ENCODE results near the gene SAP30L. TPM values are rescaled to one million over a fixed set of nuclear protein-coding genes. Genes with fewer than 3 reads are reported as not detected.

SAP30L gene
- total and polyA plus RNA-seq, 7 experiments from 2014 or later = 18.1 to 45.7 (median 34.7) TPM

DNA sequence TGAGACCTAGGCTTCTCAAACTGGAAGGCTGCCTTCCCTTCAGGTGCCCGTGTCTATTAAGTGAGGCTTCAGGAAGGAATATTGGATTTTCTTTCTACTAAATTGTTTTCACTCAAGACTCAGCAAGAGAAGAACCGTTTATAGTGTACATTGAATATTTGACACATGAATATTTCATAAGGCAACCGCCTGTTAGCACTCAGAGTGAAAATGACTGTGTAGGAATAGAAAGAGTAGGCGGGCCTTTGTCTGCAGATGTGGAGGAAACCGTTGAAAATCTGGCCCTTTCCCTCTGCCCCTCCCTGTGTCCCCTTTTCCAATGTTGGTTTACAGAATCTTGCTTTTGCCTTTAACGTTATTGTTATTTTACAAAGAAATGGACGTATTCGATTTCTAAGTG is 6.2 kb downstream of the SAP30L start:
- intact Hi-C loops (cut with micrococcal nuclease) = no loop called here
- H3K36me3 ChIP-seq (ENCODE audit: control insufficient read depth in 2 of 3, insufficient read depth in 3 of 3, low read length in 3 of 3) = peaks cover 3 to 63% (median 26%) of the 10 kb centered on the region in 3 experiments
- no peak overlapping the region for H3K4me3 Mint-ChIP-seq
- H3K27ac Mint-ChIP-seq = no peak overlapping the region
- H3K9me3 ChIP-seq (ENCODE audit: control insufficient read depth in 2 of 3, low read length in 3 of 3) = no peaks in the 10 kb centered on the region
- DNase-seq (no peak), ATAC-seq (no peak)
- H3K4me1 ChIP-seq (ENCODE audit: control insufficient read depth in 2 of 2, insufficient read depth in 2 of 2, low read length in 2 of 2) = peaks cover 16 to 25% of the 10 kb centered on the region in 2 donors
- peaks cover 17 to 39% (median 37%) of the 10 kb centered on the region in 7 donors for H3K4me1 Mint-ChIP-seq
- H3K4me3 ChIP-seq (ENCODE audit: low read length) = no peak overlapping the region
- H3K27me3 Mint-ChIP-seq = no peaks in the 10 kb centered on the region
- H3K27ac ChIP-seq (ENCODE audit: low read depth, low read length) = no peak overlapping the region
- H3K36me3 Mint-ChIP-seq = peaks cover 21 to 50% (median 35%) of the 10 kb centered on the region in 5 donors
- ChIA-PET POLR2A (interaction anchor here (0.6 kb wide), 1 partner anchor 14 kb away, joined by 3 read pairs; no protein-coding TSS in a partner anchor), CTCF (no interaction called here)
- no peaks in the 10 kb centered on the region for H3K27me3 ChIP-seq (ENCODE audit: control insufficient read depth in 2 of 2, insufficient read depth in 2 of 2, low read length in 2 of 2)
- H3K9me3 Mint-ChIP-seq = peaks cover 0 to 3% (median 0%) of the 10 kb centered on the region in 11 donors

DNA sequence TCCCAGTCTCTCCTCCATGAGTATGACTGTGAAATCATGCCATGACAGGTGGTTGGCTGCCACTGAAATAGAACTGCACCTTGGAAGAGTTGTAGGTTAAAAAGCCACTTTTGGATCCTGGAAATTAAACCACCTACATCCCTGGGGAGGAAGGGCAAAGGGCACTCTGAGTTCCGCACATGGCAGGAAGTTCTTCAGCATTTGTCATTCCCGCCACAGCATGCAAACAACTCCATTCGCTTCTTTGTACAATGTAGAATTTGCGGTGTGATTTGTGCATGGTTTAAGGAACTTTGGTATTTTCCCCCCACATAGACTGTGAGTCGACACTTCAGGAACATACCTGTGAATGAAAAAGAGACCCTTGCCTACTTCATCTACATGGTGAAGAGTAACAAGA is 9.8 kb downstream of the SAP30L start:
- Histone ChIP-seq H3K27me3 (ENCODE audit: control insufficient read depth in 2 of 2, insufficient read depth in 2 of 2, low read length in 2 of 2) (no peaks in the 10 kb centered on the region), H3K4me3 (ENCODE audit: low read length) (no peak overlapping the region), H3K4me1 (ENCODE audit: control insufficient read depth in 2 of 2, insufficient read depth in 2 of 2, low read length in 2 of 2) (no peaks in the 10 kb centered on the region), H3K27ac (ENCODE audit: low read depth, low read length) (no peak overlapping the region), H3K36me3 (ENCODE audit: control insufficient read depth in 2 of 3, insufficient read depth in 3 of 3, low read length in 3 of 3) (peaks cover 3 to 88% (median 26%) of the 10 kb centered on the region in 3 experiments), H3K9me3 (ENCODE audit: control insufficient read depth in 2 of 3, low read length in 3 of 3) (no peaks in the 10 kb centered on the region)
- H3K9me3 Mint-ChIP-seq = peaks cover 0 to 3% (median 0%) of the 10 kb centered on the region in 11 donors
- ATAC-seq = no peak
- peaks cover under 1 to 11% (median 3%) of the 10 kb centered on the region in 7 donors for H3K4me1 Mint-ChIP-seq
- DNase-seq = no peak
- no peak overlapping the region for H3K4me3 Mint-ChIP-seq
- no peaks in the 10 kb centered on the region for H3K27me3 Mint-ChIP-seq
- H3K36me3 Mint-ChIP-seq = peaks cover 30 to 66% (median 45%) of the 10 kb centered on the region in 5 donors
- POLR2A ChIA-PET = no interaction called here
- CTCF ChIA-PET = interaction anchor here (1.5 kb wide), 1 partner anchor 13 kb away, joined by 3 read pairs; no protein-coding TSS in a partner anchor
- no peak overlapping the region for H3K27ac Mint-ChIP-seq
- intact Hi-C loops (cut with micrococcal nuclease) = no loop called here

DNA sequence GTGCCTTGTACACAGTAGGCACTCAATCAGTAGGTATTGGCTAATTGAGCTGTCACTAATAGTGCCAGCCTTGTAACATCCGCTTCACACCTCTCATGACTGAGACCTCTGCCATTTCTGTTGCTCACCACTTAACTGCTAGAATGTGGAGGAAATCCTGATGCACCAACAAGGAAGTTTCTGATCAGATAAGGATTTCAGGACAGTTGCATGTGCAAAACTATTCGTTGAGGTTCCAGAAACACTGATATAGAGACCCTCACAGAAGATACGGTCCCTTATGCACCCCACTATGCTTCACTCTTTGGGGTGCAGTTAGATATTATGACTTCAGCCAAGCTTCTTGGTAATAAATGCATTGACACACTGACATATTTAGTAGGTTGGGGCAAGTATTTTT is 10.7 kb downstream of the SAP30L start:
- Mint-ChIP-seq H3K36me3 (peaks cover 30 to 62% (median 41%) of the 10 kb centered on the region in 5 donors), H3K9me3 (no peaks in the 10 kb centered on the region), H3K27me3 (no peaks in the 10 kb centered on the region), H3K4me3 (no peak overlapping the region), H3K4me1 (peaks cover 0 to 11% (median 0%) of the 10 kb centered on the region in 7 donors), H3K27ac (no peak overlapping the region)
- Histone ChIP-seq H3K36me3 (ENCODE audit: control insufficient read depth in 2 of 3, insufficient read depth in 3 of 3, low read length in 3 of 3) (peaks cover 3 to 78% (median 17%) of the 10 kb centered on the region in 3 experiments), H3K9me3 (ENCODE audit: control insufficient read depth in 2 of 3, low read length in 3 of 3) (no peaks in the 10 kb centered on the region), H3K27me3 (ENCODE audit: control insufficient read depth in 2 of 2, insufficient read depth in 2 of 2, low read length in 2 of 2) (no peaks in the 10 kb centered on the region), H3K27ac (ENCODE audit: low read depth, low read length) (no peak overlapping the region), H3K4me3 (ENCODE audit: low read length) (no peak overlapping the region), H3K4me1 (ENCODE audit: control insufficient read depth in 2 of 2, insufficient read depth in 2 of 2, low read length in 2 of 2) (no peaks in the 10 kb centered on the region)
- ChIA-PET CTCF (no interaction called here), POLR2A (no interaction called here)
- no peak for DNase-seq
- ATAC-seq = no peak
- intact Hi-C loops (cut with micrococcal nuclease) = no loop called here

DNA sequence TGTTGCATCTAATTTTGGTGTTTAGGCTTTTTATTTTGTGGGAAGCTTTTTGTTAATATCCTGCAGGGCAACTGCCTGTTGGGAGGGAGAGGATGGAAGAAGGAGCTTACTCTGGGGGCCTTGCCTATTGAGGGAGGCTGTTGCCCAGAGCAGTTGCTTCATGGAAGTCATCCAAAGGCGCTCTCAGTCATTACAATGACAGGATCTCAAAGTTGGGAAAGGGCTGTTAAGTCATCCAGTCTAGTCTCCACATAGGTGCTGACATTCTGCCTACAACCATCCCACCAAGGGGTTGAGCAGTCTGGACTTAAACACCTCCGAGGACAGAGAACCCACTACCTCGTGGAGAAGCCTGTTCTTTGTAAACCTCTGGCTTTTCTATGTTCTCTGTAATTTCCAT is 13.2 kb downstream of the SAP30L start:
- no peaks in the 10 kb centered on the region for H3K9me3 Mint-ChIP-seq
- ChIA-PET CTCF (interaction anchor here (1.3 kb wide), 1 partner anchor 8 kb away, joined by 3 read pairs; no protein-coding TSS in a partner anchor), POLR2A (no interaction called here)
- Histone ChIP-seq H3K4me3 (ENCODE audit: low read length) (no peak overlapping the region), H3K27me3 (ENCODE audit: control insufficient read depth in 2 of 2, insufficient read depth in 2 of 2, low read length in 2 of 2) (no peaks in the 10 kb centered on the region), H3K27ac (ENCODE audit: low read depth, low read length) (no peak overlapping the region), H3K36me3 (ENCODE audit: control insufficient read depth in 2 of 3, insufficient read depth in 3 of 3, low read length in 3 of 3) (peaks cover 3 to 54% (median 7%) of the 10 kb centered on the region in 3 experiments), H3K9me3 (ENCODE audit: control insufficient read depth in 2 of 3, low read length in 3 of 3) (no peaks in the 10 kb centered on the region), H3K4me1 (ENCODE audit: control insufficient read depth in 2 of 2, insufficient read depth in 2 of 2, low read length in 2 of 2) (no peaks in the 10 kb centered on the region)
- intact Hi-C loops (cut with micrococcal nuclease) = no loop called here
- ATAC-seq (no peak), DNase-seq (no peak)
- H3K27ac Mint-ChIP-seq = no peak overlapping the region
- no peak overlapping the region for H3K4me3 Mint-ChIP-seq
- H3K27me3 Mint-ChIP-seq = no peaks in the 10 kb centered on the region
- peaks cover 15 to 51% (median 24%) of the 10 kb centered on the region in 5 donors for H3K36me3 Mint-ChIP-seq
- H3K4me1 Mint-ChIP-seq = no peaks in the 10 kb centered on the region

DNA sequence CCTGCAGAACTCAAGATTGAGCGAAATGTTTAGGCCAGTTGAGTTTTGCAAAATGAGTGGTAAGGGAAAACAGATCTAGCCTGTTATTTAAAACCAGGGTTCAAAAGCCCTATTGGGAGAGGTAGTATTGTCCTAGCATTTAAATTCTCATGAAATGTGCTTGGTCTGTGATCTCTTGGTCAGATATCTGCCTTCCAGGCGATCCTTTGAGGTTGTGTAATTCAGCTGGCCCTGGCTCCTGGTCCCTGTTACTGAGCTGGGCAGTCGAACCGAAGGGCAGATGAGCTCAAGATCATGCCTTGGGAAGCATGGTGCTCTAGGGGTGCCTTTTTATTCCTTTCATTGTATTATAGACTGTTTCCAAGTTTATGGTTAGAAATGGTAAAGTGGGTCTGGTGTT is 14.4 kb downstream of the SAP30L start:
- H3K27me3 Mint-ChIP-seq = peaks cover 0 to 2% (median 0%) of the 10 kb centered on the region in 5 donors
- intact Hi-C loops (cut with micrococcal nuclease) = no loop called here
- peaks cover 15 to 46% (median 18%) of the 10 kb centered on the region in 5 donors for H3K36me3 Mint-ChIP-seq
- H3K9me3 Mint-ChIP-seq = no peaks in the 10 kb centered on the region
- Histone ChIP-seq H3K4me1 (ENCODE audit: control insufficient read depth in 2 of 2, insufficient read depth in 2 of 2, low read length in 2 of 2) (no peaks in the 10 kb centered on the region), H3K36me3 (ENCODE audit: control insufficient read depth in 2 of 3, insufficient read depth in 3 of 3, low read length in 3 of 3) (peaks cover 3 to 43% (median 7%) of the 10 kb centered on the region in 3 experiments), H3K27ac (ENCODE audit: low read depth, low read length) (no peak overlapping the region), H3K27me3 (ENCODE audit: control insufficient read depth in 2 of 2, insufficient read depth in 2 of 2, low read length in 2 of 2) (no peaks in the 10 kb centered on the region), H3K9me3 (ENCODE audit: control insufficient read depth in 2 of 3, low read length in 3 of 3) (no peaks in the 10 kb centered on the region), H3K4me3 (ENCODE audit: low read length) (no peak overlapping the region)
- DNase-seq (no peak), ATAC-seq (no peak)
- ChIA-PET CTCF (interaction anchor here (0.7 kb wide), 1 partner anchor 12 kb away, joined by 6 read pairs; no protein-coding TSS in a partner anchor), POLR2A (no interaction called here)
- H3K4me1 Mint-ChIP-seq = no peaks in the 10 kb centered on the region
- H3K27ac Mint-ChIP-seq = no peak overlapping the region
- H3K4me3 Mint-ChIP-seq = no peak overlapping the region

DNA sequence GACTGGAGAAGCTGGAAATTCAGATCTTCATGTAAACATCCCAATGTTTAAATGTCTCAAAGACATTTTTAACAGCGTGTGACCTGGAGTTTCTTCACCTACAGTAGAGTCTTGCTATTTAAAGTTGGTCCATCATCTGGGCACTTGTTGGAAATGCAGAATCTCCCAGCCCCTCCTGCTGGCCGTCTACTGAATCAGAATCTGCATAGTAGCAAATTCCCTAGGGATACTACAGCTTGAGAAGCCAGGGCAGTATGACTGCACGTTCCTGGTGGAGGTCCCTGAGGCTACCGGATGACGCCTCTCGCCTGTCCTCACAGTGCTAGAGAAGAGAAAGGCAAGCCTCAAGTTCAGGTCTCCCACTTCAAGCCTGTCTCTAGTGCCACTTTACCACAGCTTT is 15.7 kb downstream of the SAP30L start:
- no peak for ATAC-seq
- POLR2A ChIA-PET = no interaction called here

DNA sequence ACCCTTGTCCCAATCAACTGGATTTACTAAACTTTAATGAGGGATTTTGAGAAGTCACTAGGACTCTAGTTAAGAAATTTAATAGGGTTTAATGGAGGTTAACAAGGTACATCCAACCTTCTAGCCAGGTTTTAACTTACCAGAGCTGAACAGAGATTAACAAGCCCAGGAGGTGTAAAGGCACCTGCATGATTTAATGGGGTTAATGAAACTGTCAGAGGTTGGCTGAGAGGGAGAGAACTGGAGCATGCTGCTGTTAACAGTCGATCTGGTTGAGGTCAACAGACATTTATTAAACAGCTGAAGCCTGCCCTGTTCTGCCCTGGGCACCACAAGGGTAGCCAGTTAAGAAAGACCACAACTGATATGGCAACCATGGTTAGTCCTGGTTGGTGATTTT is 18.6 kb downstream of the SAP30L start:
- Histone ChIP-seq H3K4me1 (ENCODE audit: control insufficient read depth in 2 of 2, insufficient read depth in 2 of 2, low read length in 2 of 2) (no peaks in the 10 kb centered on the region), H3K9me3 (ENCODE audit: control insufficient read depth in 2 of 3, low read length in 3 of 3) (no peaks in the 10 kb centered on the region), H3K36me3 (ENCODE audit: control insufficient read depth in 2 of 3, insufficient read depth in 3 of 3, low read length in 3 of 3) (peaks cover 0 to 2% (median 0%) of the 10 kb centered on the region in 3 experiments), H3K27ac (ENCODE audit: low read depth, low read length) (no peak overlapping the region), H3K27me3 (ENCODE audit: control insufficient read depth in 2 of 2, insufficient read depth in 2 of 2, low read length in 2 of 2) (no peaks in the 10 kb centered on the region), H3K4me3 (ENCODE audit: low read length) (no peak overlapping the region)
- peaks cover 0 to 5% (median 0%) of the 10 kb centered on the region in 7 donors for H3K4me1 Mint-ChIP-seq
- POLR2A ChIA-PET = no interaction called here
- intact Hi-C loops (cut with micrococcal nuclease) = no loop called here
- H3K27ac Mint-ChIP-seq = no peak overlapping the region
- CTCF ChIA-PET = interaction anchor here (0.6 to 1.2 kb wide), 2 partner anchors 392 to 1837 kb away, joined by 3 read pairs; no protein-coding TSS in a partner anchor
- no peaks in the 10 kb centered on the region for H3K9me3 Mint-ChIP-seq
- peaks cover 0 to 30% (median 10%) of the 10 kb centered on the region in 5 donors for H3K27me3 Mint-ChIP-seq
- DNase-seq = no peak
- ATAC-seq = no peak
- peaks cover 0 to 18% (median 0%) of the 10 kb centered on the region in 5 donors for H3K36me3 Mint-ChIP-seq
- H3K4me3 Mint-ChIP-seq = no peak overlapping the region

More for the DNA sequence above, 15.7 kb downstream of the SAP30L start:
- no peaks in the 10 kb centered on the region for H3K4me1 Mint-ChIP-seq
- H3K9me3 ChIP-seq (ENCODE audit: control insufficient read depth in 2 of 3, low read length in 3 of 3) = no peaks in the 10 kb centered on the region
- no peak overlapping the region for H3K4me3 ChIP-seq (ENCODE audit: low read length)
- no peak overlapping the region for H3K27ac ChIP-seq (ENCODE audit: low read depth, low read length)
- no peak overlapping the region for H3K4me3 Mint-ChIP-seq
- H3K4me1 ChIP-seq (ENCODE audit: control insufficient read depth in 2 of 2, insufficient read depth in 2 of 2, low read length in 2 of 2) = no peaks in the 10 kb centered on the region
- CTCF ChIA-PET = interaction anchor here (1.0 kb wide), 1 partner anchor 8 kb away, joined by 3 read pairs; no protein-coding TSS in a partner anchor
- H3K27ac Mint-ChIP-seq = no peak overlapping the region
- no peaks in the 10 kb centered on the region for H3K27me3 ChIP-seq (ENCODE audit: control insufficient read depth in 2 of 2, insufficient read depth in 2 of 2, low read length in 2 of 2)
- intact Hi-C loops (cut with micrococcal nuclease) = no loop called here
- H3K9me3 Mint-ChIP-seq = no peaks in the 10 kb centered on the region
- H3K36me3 Mint-ChIP-seq = peaks cover 7 to 36% (median 14%) of the 10 kb centered on the region in 5 donors
- no peak for DNase-seq
- H3K36me3 ChIP-seq (ENCODE audit: control insufficient read depth in 2 of 3, insufficient read depth in 3 of 3, low read length in 3 of 3) = peaks cover 0 to 29% (median 4%) of the 10 kb centered on the region in 3 experiments
- peaks cover 0 to 11% (median 0%) of the 10 kb centered on the region in 5 donors for H3K27me3 Mint-ChIP-seq
